Thyroid gland (tissue), 4 donors: Measurements from ENCODE around the gene FAM236B.
"Not testable (repeated sequence)": the region's sequence is repeated elsewhere in the genome, so short reads cannot be mapped to it uniquely, and the experiment has no call there.

Experiments
- CTCF ChIP-seq, 6 experiments: fragments of 200-600 bp in 3 of 6; fragments of 450-650 bp in 3 of 6; sonication (generic) in 3 of 6; IDR thresholded peaks; one replicate each; pipeline ENCODE4 v1.5.1; 2016 to 2019; ENCODE audit warnings: antibody characterized with exemption in 6 of 6, mild to moderate bottlenecking in 2 of 6, inconsistent platforms in 1 of 6, moderate library complexity in 1 of 6
- POLR2A ChIP-seq, 2 donors: fragments of 450-650 bp; IDR thresholded peaks; one replicate each; pipeline ENCODE4 v1.6.1; 2017; ENCODE audit warnings: antibody characterized with exemption in 2 of 2, mild to moderate bottlenecking in 2 of 2, moderate library complexity in 1 of 2

DNA sequence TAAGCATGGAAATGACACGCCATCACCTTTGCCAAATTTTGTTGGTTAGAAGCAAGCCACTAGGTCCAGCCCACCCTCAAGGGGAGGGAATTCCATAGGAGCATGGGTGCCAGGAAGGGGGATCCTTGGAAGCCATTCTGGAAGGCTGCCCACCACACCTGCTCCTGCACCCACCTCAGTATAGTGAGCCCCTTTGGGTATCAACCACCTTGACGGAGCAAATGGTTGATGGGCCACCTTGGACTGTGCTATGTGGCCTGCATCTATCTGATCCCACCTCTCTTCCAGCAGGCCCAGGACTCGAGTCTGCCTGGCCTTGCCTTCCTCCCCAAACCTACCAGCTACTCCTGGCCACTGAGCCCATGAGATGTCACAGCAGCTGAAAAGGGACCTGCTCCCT lies 7.9 kb upstream of the FAM236B start:
- TF ChIP-seq CTCF, POLR2A (IDR thresholded peaks at IDR 0.05): not testable (repeated sequence)
